GM18951 (cell line): Measurements from ENCODE around the gene FLCN.
"Not testable (repeated sequence)": the region's sequence is repeated elsewhere in the genome, so short reads cannot be mapped to it uniquely, and the experiment has no call there.

Experiments
- POLR2A ChIP-seq: IDR thresholded peaks from 4 replicates; pipeline ENCODE4 v1.6.1; 2011; ENCODE audit warnings: mild to moderate bottlenecking; ENCODE audit not compliant: insufficient read length, insufficient read depth; ENCODE audit errors: extremely low read depth
- in situ Hi-C: fragments of 300-500 bp; cut with MboI; formaldehyde crosslinking; loops from one replicate; pipeline ENCODE4 v1.12.0; 2022; ENCODE audit warnings: low sequenced_read_pairs, mixed read lengths, inconsistent platforms; ENCODE audit not compliant: unreplicated experiment

Gene FLCN

DNA sequence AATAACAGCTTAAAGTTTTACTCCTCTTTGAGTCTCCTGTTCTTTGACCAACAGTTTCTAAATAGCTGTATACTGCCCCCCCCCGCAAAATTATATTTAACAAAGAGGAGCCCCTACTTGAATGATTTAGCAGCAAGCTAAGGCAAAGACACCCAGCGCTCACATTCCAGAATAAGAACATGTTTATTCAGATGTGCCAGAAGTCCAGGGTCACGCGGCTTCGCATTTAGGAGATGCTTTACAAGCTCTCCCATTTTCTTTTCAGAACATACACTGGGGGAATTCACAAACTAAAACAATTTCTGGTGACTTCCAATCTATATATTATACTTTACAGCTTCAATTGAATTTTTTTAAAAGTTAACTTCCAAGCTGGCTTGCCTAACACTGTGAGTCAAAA lies 36.1 kb downstream of the FLCN start:
- in situ Hi-C loops: no loop called here

DNA sequence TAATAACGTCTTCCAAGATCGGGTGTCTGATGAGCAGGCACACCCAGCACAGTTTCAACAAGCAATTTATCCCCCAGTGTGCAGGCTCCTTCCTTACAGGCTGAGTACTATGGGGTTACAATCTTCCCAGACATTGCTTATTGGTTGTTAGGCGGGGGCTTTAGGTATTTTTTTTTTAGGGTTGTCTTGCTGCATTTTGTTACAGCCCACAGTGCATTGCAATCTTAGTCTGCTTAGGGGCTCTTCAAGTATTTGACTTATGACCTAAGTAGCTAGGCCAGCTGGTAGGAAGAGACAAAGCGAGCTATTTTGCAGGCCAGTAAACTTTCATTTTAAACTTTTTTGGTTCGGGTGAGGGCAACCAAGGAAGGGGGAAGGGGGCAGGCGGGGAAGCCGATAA lies 36.7 kb downstream of the FLCN start:
- in situ Hi-C loops: no loop called here
- TF ChIP-seq POLR2A: no peak

More for the DNA sequence above, 36.1 kb downstream of the FLCN start:
- TF ChIP-seq POLR2A: no peak

DNA sequence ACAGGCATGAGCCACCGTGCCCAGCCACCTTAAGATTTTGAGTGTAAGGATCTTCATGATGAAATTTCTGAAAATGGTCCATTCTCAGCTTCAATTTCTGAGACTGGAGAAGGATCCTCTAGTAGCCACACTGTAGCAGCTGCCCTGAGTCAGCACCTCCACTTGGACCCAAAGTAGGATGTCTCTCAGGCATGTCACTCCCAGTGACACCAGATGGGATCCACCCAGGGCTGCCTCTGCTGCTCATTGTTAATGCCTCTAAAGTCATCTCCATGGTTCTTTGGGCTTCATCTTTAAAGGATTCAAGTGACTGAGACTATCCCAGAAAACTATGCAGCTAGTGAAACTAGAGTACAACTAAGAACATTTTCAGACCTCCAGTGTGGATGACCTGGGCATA lies 38.7 kb downstream of the FLCN start:
- TF ChIP-seq POLR2A: no peak
- in situ Hi-C loops: no loop called here

DNA sequence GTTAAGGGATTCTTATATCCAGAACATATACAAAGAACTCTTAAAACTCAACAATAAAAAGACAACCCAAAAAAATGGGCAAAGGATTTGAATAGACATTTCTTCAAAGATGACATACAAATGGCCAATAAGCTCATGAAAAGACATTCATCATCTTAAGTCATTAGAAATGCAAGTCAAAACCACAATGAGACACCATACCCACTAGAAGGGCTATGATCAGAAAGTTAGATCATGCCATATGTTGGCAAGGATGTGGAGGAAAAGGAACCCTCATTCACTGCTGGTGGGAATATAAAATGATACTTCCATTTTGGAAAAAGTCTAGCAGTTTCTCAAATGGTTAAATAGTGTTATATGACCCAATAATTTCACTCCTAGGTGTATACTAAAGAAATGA lies 40.2 kb downstream of the FLCN start:
- in situ Hi-C loops: no loop called here

DNA sequence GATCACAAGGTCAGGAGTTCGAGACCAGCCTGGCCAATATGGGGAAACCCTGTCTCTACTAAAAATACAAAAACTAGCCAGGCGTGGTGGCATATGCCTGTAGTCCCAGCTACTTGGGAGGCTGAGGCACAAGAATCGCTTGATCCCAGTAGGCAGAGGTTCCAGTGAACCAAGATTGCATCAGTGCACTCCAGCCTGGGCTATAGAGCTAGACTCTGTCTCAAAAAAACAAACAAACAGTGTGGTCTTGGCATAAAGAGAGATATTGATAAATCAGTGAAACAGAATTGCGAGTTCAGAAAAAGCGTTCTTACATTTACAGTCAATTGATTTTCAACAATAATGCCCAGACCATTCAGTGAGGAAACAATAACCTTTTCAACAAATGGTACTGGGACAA lies 41.5 kb downstream of the FLCN start:
- in situ Hi-C loops: not testable (repeated sequence)

More for the DNA sequence above, 40.2 kb downstream of the FLCN start:
- TF ChIP-seq POLR2A: no peak

DNA sequence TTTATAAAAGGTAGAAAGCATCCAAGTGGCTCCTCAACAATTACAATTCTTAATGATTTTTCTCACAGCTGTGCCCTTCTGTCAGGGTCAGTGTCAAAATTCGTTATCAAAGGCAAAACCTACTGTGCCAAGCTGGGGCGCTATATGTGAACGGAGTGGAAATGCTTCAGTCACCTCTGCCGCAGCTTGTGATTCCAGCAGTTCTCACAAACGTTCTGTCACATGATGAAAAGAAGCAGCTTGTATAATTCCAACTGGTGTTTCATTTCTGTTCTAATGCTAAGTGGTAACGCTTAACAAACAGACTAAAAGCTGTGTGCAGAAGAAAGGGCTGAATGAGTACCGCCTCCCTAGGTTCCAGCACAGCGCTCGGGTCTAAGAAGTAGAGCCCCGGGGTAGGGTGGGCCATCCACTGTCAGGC lies 45.0 kb downstream of the FLCN start:
- TF ChIP-seq POLR2A: no peak
- in situ Hi-C loops: no loop called here

DNA sequence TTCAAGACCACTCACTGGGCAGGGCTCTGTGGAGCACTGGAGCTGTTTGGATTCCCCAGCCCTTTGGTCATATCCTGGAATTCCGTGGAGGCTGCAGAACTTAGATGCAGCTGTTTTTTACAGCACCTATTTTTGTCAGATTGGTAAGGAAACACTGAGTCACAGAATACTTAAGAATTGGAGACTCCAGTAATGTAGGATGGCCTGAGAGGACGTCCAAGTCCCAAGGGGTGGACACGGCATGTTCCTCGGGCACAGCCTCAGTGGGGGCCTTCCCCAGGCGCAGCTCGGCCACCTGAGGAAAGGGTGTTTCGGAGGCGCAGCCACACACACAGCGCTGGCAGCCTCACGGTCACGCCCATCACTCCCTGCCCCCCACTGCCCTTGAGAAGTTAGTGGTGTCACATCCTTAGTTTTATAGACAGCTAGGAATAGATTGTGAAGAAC lies 45.6 kb downstream of the FLCN start:
- in situ Hi-C loops: no loop called here

DNA sequence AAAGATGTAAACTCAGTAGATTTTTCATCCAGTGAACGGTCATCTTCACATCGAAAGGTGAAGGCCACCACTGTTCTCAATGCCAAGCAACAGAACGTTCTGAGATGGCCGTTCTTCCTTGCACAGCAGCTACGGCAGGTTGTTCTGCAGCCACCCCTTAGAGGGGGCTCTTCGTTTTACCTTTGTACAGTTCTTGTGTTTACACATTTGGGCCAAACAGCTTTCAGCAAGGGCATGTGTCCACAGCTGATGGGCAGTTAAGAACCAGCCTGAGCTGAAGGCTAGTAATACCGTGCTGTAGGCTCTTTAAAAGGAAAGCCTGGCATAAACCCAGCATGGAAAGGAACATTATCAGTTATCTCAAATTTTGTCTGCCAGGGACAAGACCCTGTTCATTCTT lies 46.8 kb downstream of the FLCN start:
- no peak for TF ChIP-seq POLR2A
- in situ Hi-C loops: no loop called here

More for the DNA sequence above, 45.6 kb downstream of the FLCN start:
- TF ChIP-seq POLR2A: no peak

DNA sequence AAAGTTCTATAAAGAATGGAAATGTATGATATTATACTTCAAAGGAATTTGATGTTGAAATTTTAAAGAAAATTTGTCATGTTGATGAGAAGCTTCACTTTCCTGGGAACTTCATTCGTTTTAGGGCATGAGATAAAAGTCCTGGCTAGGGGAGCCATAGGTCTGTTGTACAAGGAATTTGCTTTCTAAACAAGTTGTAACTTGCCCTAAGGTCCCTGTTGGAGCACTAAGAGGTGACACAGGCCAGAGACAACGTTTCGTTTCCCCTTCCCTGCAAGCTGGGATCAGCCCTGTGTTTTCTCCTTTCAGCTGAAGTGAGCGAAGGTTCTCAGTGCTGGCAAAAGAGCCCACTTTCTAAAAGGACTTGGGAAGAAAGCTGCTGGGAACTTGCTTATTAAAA lies 47.4 kb downstream of the FLCN start:
- in situ Hi-C loops: no loop called here
- TF ChIP-seq POLR2A: no peak

DNA sequence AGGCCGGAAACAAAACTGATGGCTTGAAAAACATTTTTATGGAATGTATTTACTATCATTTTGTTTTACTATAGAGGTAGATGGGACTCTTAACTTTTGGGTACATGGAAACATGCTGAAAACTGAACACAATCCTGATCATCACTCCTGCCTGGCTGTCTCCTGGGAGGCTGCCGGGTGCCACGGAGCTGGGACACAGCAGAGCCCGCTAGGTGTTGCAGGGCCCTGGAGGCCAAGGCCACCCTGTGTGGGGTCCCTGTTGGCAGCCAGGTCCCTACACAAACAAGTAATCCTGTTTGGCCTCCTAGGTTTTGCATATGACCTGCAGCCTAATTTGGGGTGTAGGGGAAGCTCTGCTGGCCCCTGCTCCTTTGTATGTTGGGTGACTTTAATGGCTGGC lies 48.4 kb downstream of the FLCN start:
- no peak for TF ChIP-seq POLR2A
- in situ Hi-C loops: no loop called here

DNA sequence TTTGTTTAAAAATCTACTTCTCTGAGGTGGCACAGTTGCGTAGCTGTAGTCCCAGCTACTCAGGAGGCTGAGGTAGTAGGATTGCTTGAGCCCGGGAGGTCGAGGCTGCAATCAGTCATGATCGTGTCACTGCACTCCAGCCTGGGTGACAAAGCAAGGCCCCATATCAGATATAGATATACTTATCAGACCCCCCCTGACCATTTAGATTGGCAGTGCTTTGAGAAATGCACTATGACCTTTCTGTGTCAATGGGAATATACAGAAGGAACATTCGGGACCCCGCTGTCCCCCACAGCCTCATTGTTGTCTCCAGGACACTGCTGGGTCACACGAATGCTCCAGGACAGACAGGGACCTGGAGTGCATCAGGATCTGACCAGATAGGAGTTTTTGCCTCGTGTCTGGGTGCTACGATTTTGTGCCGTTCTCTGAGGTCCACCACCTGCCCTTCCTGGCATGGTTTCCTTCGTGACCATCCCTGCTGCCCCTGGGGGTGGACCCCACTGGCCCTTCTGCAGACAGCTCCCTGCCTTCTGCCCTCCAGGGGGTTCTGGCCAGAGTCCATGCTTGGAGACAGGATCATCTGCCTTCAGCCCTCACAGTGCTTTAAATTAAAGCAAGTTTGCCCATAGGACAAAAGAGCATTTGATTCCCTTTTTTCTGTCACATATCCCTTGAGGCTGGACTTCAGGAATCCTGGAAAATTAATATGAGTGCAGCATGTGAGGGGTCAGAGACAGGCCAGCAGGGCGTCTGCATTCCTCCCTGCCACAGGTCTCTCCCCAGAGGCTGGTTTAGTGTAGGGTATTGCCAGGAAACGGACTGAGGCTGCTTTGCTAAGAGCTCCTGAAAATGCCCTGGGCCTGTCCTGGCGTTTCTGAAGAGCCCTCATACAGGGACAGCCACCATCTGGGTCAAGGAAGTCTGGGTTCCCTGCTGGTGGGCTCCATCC lies 50.1 kb downstream of the FLCN start:
- in situ Hi-C loops: no loop called here
- no peak for TF ChIP-seq POLR2A

DNA sequence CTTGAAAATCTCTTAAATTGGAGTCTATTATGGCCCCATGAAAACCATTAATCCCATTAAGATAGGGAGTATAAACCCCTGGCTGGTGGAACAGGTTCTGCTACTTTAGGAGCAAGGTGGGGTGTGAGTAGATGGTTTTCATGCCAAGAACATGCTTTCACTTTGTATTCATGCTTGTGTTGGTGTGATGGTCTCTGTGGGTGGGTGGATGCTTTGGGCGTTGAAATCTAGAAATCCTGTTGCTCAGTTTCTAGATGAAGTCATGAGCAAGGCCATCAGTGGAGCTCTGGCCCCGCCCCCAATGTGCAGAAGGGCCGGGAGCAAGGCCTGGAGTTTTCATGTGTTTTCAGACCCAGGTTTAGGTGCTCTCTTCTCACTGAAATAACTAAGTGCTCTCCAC lies 50.9 kb downstream of the FLCN start:
- in situ Hi-C loops: no loop called here
- TF ChIP-seq POLR2A: no peak

DNA sequence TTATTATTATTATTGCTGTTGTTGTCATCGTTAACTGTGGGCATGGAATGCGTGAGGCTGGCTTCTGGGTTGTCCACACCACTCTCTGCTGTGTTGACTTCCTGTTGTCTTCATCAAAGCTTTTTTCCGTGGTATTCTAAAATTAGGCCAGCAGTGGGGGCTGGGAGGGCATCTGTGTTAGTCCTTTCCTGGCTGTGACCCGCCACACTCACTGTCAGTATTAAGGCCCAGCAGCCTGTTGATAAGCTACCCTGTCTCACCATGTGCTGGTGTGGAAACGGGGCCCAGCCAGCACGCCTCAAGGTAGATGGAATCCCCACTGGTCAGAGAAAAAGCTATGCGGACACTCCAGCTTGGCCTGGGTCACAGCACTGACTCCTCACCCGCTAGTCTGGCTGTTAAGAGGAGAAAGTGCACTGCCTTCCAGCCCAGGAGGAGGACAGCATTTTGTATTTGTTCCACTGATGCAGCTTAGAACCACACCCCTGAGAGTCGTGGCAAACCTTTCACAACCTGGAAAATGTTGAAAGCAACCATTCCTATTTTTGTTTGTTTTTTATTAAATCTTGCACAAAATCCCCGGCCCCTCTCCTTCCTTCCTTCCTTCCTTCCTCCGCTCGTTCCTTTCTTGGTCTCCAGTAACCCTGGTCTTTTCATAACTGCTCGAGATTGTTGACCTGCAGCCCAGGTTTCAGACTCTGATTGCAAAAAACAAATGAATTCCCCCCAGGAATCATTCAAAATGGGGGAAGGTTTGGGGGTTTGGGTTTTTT lies 51.8 kb downstream of the FLCN start:
- in situ Hi-C loops: not testable (repeated sequence)

DNA sequence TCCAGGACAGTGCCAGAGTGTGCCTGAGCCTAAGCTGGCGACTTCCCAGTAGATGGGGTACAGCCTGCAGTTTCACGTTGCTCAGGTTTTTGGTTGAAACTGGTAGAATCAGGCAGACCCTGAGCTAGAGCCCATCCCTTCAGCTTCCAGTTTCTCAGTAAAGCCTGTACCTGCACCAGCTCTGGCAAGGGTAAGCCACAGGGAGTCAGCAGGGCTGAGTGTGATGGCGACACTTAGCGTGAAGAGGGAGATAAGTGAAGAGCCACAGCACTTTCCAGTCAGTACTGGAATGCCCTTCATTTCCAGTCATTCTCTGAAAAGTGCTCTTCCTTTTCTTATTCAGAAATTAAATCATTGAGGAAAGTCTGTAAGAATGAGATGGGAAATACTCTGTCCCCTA lies 53.2 kb downstream of the FLCN start:
- in situ Hi-C loops: no loop called here
- no peak for TF ChIP-seq POLR2A

DNA sequence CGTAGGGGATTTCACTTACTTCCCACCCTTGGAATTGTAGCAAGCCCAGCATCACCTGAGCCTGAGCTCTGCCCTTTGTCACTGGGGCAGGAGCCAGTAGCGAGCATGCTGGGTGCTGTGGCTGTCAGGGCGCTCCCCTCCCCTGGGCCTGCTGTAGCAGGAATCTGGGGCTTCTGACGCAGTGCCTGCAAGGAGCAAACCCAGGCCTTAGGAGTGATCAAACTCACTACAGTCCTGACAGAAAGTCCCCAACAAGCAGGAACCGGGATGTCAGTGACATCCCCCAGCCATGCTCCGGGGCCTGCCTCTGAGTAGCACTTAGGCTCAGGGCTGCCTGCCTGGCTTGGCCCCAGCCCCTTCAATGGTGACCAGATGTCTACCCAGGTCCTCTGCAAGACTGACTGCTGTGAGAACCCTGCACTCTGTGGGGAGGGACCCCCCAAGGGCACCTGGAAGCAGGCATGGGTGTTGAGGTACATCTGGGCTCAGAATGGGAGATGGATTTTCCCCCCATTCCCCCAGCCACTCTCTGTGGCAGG lies 54.3 kb downstream of the FLCN start:
- in situ Hi-C loops: no loop called here
- TF ChIP-seq POLR2A: no peak
